ENCODE data around the gene PDZRN4.
"Not testable (repeated sequence)": the region's sequence is repeated elsewhere in the genome, so short reads cannot be mapped to it uniquely, and the experiment has no call there.

DNA sequence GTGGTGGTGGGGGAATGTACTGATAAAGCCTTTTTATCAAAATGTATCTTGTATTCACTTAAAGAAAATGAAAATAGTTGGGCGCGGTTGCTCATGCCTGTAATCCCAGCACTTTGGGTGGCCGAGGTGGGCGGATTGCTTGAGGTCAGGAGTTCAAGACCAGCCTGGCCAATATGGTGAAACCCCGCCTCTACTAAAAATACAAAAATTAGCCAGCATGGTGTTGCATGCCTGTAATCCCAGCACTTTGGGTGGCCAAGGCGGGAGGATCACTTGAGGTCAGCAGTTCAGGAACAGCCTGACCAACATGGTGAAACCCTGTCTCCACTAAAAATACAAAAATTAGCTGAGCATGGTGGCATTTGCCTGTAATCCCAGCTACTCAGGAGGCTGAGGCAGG lies 75.1 kb downstream of the PDZRN4 start:
- TF ChIP-seq, protein P1, sequence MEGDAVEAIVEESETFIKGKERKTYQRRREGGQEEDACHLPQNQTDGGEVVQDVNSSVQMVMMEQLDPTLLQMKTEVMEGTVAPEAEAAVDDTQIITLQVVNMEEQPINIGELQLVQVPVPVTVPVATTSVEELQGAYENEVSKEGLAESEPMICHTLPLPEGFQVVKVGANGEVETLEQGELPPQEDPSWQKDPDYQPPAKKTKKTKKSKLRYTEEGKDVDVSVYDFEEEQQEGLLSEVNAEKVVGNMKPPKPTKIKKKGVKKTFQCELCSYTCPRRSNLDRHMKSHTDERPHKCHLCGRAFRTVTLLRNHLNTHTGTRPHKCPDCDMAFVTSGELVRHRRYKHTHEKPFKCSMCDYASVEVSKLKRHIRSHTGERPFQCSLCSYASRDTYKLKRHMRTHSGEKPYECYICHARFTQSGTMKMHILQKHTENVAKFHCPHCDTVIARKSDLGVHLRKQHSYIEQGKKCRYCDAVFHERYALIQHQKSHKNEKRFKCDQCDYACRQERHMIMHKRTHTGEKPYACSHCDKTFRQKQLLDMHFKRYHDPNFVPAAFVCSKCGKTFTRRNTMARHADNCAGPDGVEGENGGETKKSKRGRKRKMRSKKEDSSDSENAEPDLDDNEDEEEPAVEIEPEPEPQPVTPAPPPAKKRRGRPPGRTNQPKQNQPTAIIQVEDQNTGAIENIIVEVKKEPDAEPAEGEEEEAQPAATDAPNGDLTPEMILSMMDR (IDR thresholded peaks at IDR 0.05): not testable (repeated sequence)
- TF ChIP-seq POLR2A (IDR thresholded peaks at IDR 0.05): not testable (repeated sequence)

All from Peyer's patch (tissue), 4 donors.